NT2/D1 (cell line): Measurements from ENCODE around the gene PAX2.

Experiments
- DNase-seq: peaks from one replicate; pipeline ENCODE4 v3.0.0-alpha.2; 2011; ENCODE audit warnings: low read depth, low spot score
- H3K27me3 ChIP-seq: 2 replicates; pipeline ENCODE4 v1.6.0; 2011; ENCODE audit warnings: mild to moderate bottlenecking; ENCODE audit not compliant: insufficient read length, insufficient read depth
- H3K36me3 ChIP-seq: 2 replicates; pipeline ENCODE4 v1.6.1; 2011; ENCODE audit warnings: mild to moderate bottlenecking, low read length, mixed read lengths; ENCODE audit not compliant: insufficient read depth, insufficient read length
- H3K4me1 ChIP-seq: 2 replicates; pipeline ENCODE4 v1.5.1; 2011; ENCODE audit not compliant: insufficient read depth, insufficient read length
- H3K4me3 ChIP-seq: 2 replicates; pipeline ENCODE4 v1.5.1; 2011; ENCODE audit warnings: low read depth; ENCODE audit not compliant: insufficient read length
- H3K9ac ChIP-seq: 2 replicates; pipeline ENCODE4 v1.6.0; 2011; ENCODE audit warnings: low read depth; ENCODE audit not compliant: insufficient read length
- H3K9me3 ChIP-seq: 2 replicates; pipeline ENCODE4 v1.5.1; 2011; ENCODE audit warnings: mild to moderate bottlenecking, low read length; ENCODE audit not compliant: insufficient read depth
- SUZ12 ChIP-seq: IDR thresholded peaks from 2 replicates; pipeline ENCODE4 v1.6.1; 2011; ENCODE audit not compliant: insufficient read length, insufficient read depth; ENCODE audit errors: extremely low read depth
- YY1 ChIP-seq: IDR thresholded peaks from 2 replicates; pipeline ENCODE4 v1.6.1; 2011; ENCODE audit not compliant: insufficient read length, insufficient read depth
- ZNF274 ChIP-seq: IDR thresholded peaks from 2 replicates; pipeline ENCODE4 v1.6.1; 2011; ENCODE audit warnings: mild to moderate bottlenecking, low read depth, low read length

Gene PAX2

GRCh38 chr10:100748231-100749058 lies 3.1 kb downstream of the PAX2 start:
- Histone ChIP-seq H3K9me3 (no peaks in the 10 kb centered on the region), H3K9ac (no peak overlapping the region), H3K4me1 (peaks cover 13% of the 10 kb centered on the region), H3K4me3 (no peak overlapping the region), H3K27me3 (peaks cover 91% of the 10 kb centered on the region), H3K36me3 (no peaks in the 10 kb centered on the region)
- no peak for TF ChIP-seq ZNF274
- TF ChIP-seq YY1 = no peak
- TF ChIP-seq SUZ12 = no peak
- no peak for DNase-seq

GRCh38 chr10:100749059-100749308 lies 3.6 kb downstream of the PAX2 start:
- no peak for DNase-seq
- H3K9me3 ChIP-seq = no peaks in the 10 kb centered on the region
- H3K4me1 ChIP-seq = peaks cover 13% of the 10 kb centered on the region
- TF ChIP-seq SUZ12 (no peak), YY1 (no peak), ZNF274 (no peak)
- H3K27me3 ChIP-seq = peaks cover 91% of the 10 kb centered on the region
- no peak overlapping the region for H3K4me3 ChIP-seq
- H3K36me3 ChIP-seq = no peaks in the 10 kb centered on the region
- H3K9ac ChIP-seq = no peak overlapping the region

- H3K27me3 ChIP-seq = peaks cover 91% of the 10 kb centered on the region
These were observed 4.2 kb downstream of the PAX2 start for GRCh38 chr10:100749309-100750217.

GRCh38 chr10:100750291-100751210 lies 5.2 kb downstream of the PAX2 start:
- Histone ChIP-seq H3K27me3 (peaks cover 98% of the 10 kb centered on the region), H3K36me3 (no peaks in the 10 kb centered on the region), H3K9ac (no peak overlapping the region), H3K9me3 (no peaks in the 10 kb centered on the region), H3K4me3 (no peak overlapping the region), H3K4me1 (peaks cover 8% of the 10 kb centered on the region)
- no peak for DNase-seq
- TF ChIP-seq YY1 = no peak
- TF ChIP-seq SUZ12 = no peak
- no peak for TF ChIP-seq ZNF274

More at GRCh38 chr10:100749309-100750217, 4.2 kb downstream of the PAX2 start:
- Histone ChIP-seq H3K4me1 (peaks cover 10% of the 10 kb centered on the region), H3K36me3 (no peaks in the 10 kb centered on the region), H3K9ac (no peak overlapping the region), H3K4me3 (no peak overlapping the region), H3K9me3 (no peaks in the 10 kb centered on the region)
- no peak for TF ChIP-seq YY1
- peak; percentile 98 for TF ChIP-seq SUZ12
- TF ChIP-seq ZNF274 = no peak
- DNase-seq = no peak

GRCh38 chr10:100751211-100751933 lies 6.0 kb downstream of the PAX2 start:
- peaks cover 100% of the 10 kb centered on the region for H3K27me3 ChIP-seq
- no peak for DNase-seq
- H3K36me3 ChIP-seq = no peaks in the 10 kb centered on the region
- peaks cover 8% of the 10 kb centered on the region for H3K4me1 ChIP-seq
- no peak overlapping the region for H3K4me3 ChIP-seq
- H3K9ac ChIP-seq = no peak overlapping the region
- TF ChIP-seq YY1 (no peak), SUZ12 (peak; percentile 55), ZNF274 (no peak)
- no peaks in the 10 kb centered on the region for H3K9me3 ChIP-seq

GRCh38 chr10:100755821-100756220 lies 10.4 kb downstream of the PAX2 start:
- TF ChIP-seq ZNF274 (no peak), YY1 (no peak), SUZ12 (no peak)
- peaks cover 76% of the 10 kb centered on the region for H3K27me3 ChIP-seq
- H3K9me3 ChIP-seq = no peaks in the 10 kb centered on the region

More at GRCh38 chr10:100755821-100756220, 10.4 kb downstream of the PAX2 start:
- Histone ChIP-seq H3K4me1 (peaks cover 6% of the 10 kb centered on the region), H3K36me3 (no peaks in the 10 kb centered on the region), H3K9ac (no peak overlapping the region), H3K4me3 (no peak overlapping the region)
- DNase-seq = no peak
